H9 (cell line): Measurements from ENCODE around the gene OAS1. TPM values are rescaled to one million over a fixed set of nuclear protein-coding genes. Genes with fewer than 3 reads are reported as not detected.

Source experiments
- DNase-seq: peaks from one replicate; pipeline ENCODE4 v3.0.0-alpha.2; 2017
- H2AFZ ChIP-seq: one replicate; pipeline ENCODE4 v1.6.1; 2013; ENCODE audit warnings: mild to moderate bottlenecking, low read length, control low read depth, moderate library complexity
- H2AK5ac ChIP-seq: 2 replicates; pipeline ENCODE4 v1.6.1; 2013; ENCODE audit warnings: low read length, control low read depth, mixed read lengths; ENCODE audit not compliant: insufficient read length
- H2BK120ac ChIP-seq: one replicate; pipeline ENCODE4 v1.6.1; 2013; ENCODE audit warnings: low read depth, mild to moderate bottlenecking, low read length, control low read depth, inconsistent platforms; ENCODE audit not compliant: poor library complexity, severe bottlenecking
- H2BK12ac ChIP-seq: 2 replicates; pipeline ENCODE4 v1.6.1; 2013; ENCODE audit warnings: low read length, control low read depth, mixed read lengths, low read depth; ENCODE audit not compliant: insufficient read length
- H2BK15ac ChIP-seq: 2 replicates; pipeline ENCODE4 v1.6.1; 2013; ENCODE audit warnings: low read depth, low read length, control low read depth
- H2BK20ac ChIP-seq: one replicate; pipeline ENCODE4 v1.6.1; 2013; ENCODE audit warnings: low read depth, mild to moderate bottlenecking, low read length, control low read depth, inconsistent platforms; ENCODE audit not compliant: poor library complexity, severe bottlenecking
- H2BK5ac ChIP-seq: 2 replicates; pipeline ENCODE4 v1.6.1; 2013; ENCODE audit warnings: low read length, control low read depth, mixed read lengths; ENCODE audit not compliant: insufficient read length
- H3K14ac ChIP-seq: 2 replicates; pipeline ENCODE4 v1.6.1; 2013; ENCODE audit warnings: low read length, control low read depth; ENCODE audit not compliant: insufficient read depth
- H3K18ac ChIP-seq: 2 replicates; pipeline ENCODE4 v1.6.1; 2013; ENCODE audit warnings: low read depth, mild to moderate bottlenecking, mixed read lengths, low read length, control low read depth; ENCODE audit not compliant: insufficient read length
- H3K23ac ChIP-seq: 2 replicates; pipeline ENCODE4 v1.6.1; 2013; ENCODE audit warnings: low read length, control low read depth, mixed read lengths, low read depth; ENCODE audit not compliant: insufficient read length
- H3K23me2 ChIP-seq: 2 replicates; pipeline ENCODE4 v1.6.1; 2013; ENCODE audit warnings: low read depth, mild to moderate bottlenecking, mixed read lengths, low read length, control low read depth; ENCODE audit not compliant: insufficient read length, poor library complexity, severe bottlenecking
- H3K27ac ChIP-seq: 2 replicates; pipeline ENCODE4 v1.5.1; 2013; ENCODE audit warnings: low read length, control low read depth, mixed read lengths, low read depth; ENCODE audit not compliant: insufficient read length
- H3K27me3 ChIP-seq: 2 replicates; pipeline ENCODE4 v1.6.1; 2013; ENCODE audit warnings: low read length, control low read depth, inconsistent platforms; ENCODE audit not compliant: insufficient read depth
- H3K4ac ChIP-seq: 2 replicates; pipeline ENCODE4 v1.6.1; 2013; ENCODE audit warnings: low read depth, mild to moderate bottlenecking, control low read depth, inconsistent platforms, low read length, moderate library complexity
- H3K4me1 ChIP-seq: 2 replicates; pipeline ENCODE4 v1.6.1; 2013; ENCODE audit warnings: low read length, control low read depth, inconsistent platforms; ENCODE audit not compliant: insufficient read depth
- H3K4me2 ChIP-seq: 2 replicates; pipeline ENCODE4 v1.6.1; 2013; ENCODE audit warnings: low read length, control low read depth, mixed read lengths; ENCODE audit not compliant: insufficient read length, insufficient read depth
- H3K56ac ChIP-seq: 2 replicates; pipeline ENCODE4 v1.6.1; 2013; ENCODE audit warnings: low read depth, mild to moderate bottlenecking, mixed read lengths, low read length, control low read depth; ENCODE audit not compliant: insufficient read length
- H3K79me1 ChIP-seq: 2 replicates; pipeline ENCODE4 v1.6.1; 2013; ENCODE audit warnings: low read depth, mild to moderate bottlenecking, moderate library complexity, low read length, control low read depth, inconsistent platforms; ENCODE audit not compliant: insufficient read depth, poor library complexity, severe bottlenecking
- H3K79me2 ChIP-seq: 2 replicates; pipeline ENCODE4 v1.6.1; 2013; ENCODE audit warnings: low read length, control low read depth, inconsistent platforms; ENCODE audit not compliant: insufficient read depth
- H3K9ac ChIP-seq: 2 replicates; pipeline ENCODE4 v1.6.1; 2013; ENCODE audit warnings: low read length, control low read depth, mixed read lengths; ENCODE audit not compliant: insufficient read length; ENCODE audit errors: extremely low read depth
- H3K9me3 ChIP-seq: one replicate; pipeline ENCODE4 v1.6.1; 2013; ENCODE audit warnings: low read depth, low read length, inconsistent platforms; ENCODE audit not compliant: control insufficient read depth
- H3T11ph ChIP-seq: one replicate; pipeline ENCODE4 v1.6.1; 2013; ENCODE audit warnings: mild to moderate bottlenecking, low read length, control low read depth, inconsistent platforms
- H4K20me1 ChIP-seq: one replicate; pipeline ENCODE4 v1.6.1; 2013; ENCODE audit not compliant: control insufficient read depth, insufficient read length, insufficient read depth
- H4K5ac ChIP-seq: 2 replicates; pipeline ENCODE4 v1.6.1; 2013; ENCODE audit warnings: low read depth, mild to moderate bottlenecking, mixed read lengths, low read length, control low read depth; ENCODE audit not compliant: insufficient read length
- H4K8ac ChIP-seq: replicated peaks from 2 replicates; pipeline ENCODE4 v1.6.1; 2013; ENCODE audit warnings: low read length, control low read depth, mixed read lengths, low read depth; ENCODE audit not compliant: insufficient read length
- H4K91ac ChIP-seq: 2 replicates; pipeline ENCODE4 v1.6.1; 2013; ENCODE audit warnings: low read depth, mild to moderate bottlenecking, moderate library complexity, mixed read lengths, low read length, control low read depth; ENCODE audit not compliant: insufficient read length
- H3K27ac Mint-ChIP-seq, 3 experiments: 2 replicates in 2 of 3; 3 replicates in 1 of 3; pipeline ENCODE4 v1.8.0; 2020 to 2021; ENCODE audit warnings: mixed read lengths in 3 of 3, mild to moderate bottlenecking in 1 of 3, moderate library complexity in 1 of 3
- H3K27me3 Mint-ChIP-seq: 2 replicates; pipeline ENCODE4 v1.8.0; 2021; ENCODE audit warnings: low read depth, mild to moderate bottlenecking, moderate library complexity, mixed read lengths
- H3K36me3 Mint-ChIP-seq, 3 experiments: 2 replicates in 2 of 3; 3 replicates in 1 of 3; pipeline ENCODE4 v1.8.0; 2020 to 2021; ENCODE audit warnings: low read depth in 3 of 3, mixed read lengths in 3 of 3; ENCODE audit not compliant: insufficient read depth in 1 of 3
- H3K4me1 Mint-ChIP-seq, 2 experiments: 2 replicates each; pipeline ENCODE4 v1.8.0; 2020; ENCODE audit warnings: mixed read lengths in 2 of 2
- H3K4me3 Mint-ChIP-seq, 2 experiments: 2 replicates in 1 of 2; 3 replicates in 1 of 2; pipeline ENCODE4 v1.8.0; 2020 to 2021; ENCODE audit warnings: mild to moderate bottlenecking in 2 of 2, mixed read lengths in 2 of 2, moderate library complexity in 1 of 2
- H3K9me3 Mint-ChIP-seq, 2 experiments: 2 replicates in 1 of 2; 3 replicates in 1 of 2; pipeline ENCODE4 v1.8.0; 2020; ENCODE audit warnings: mild to moderate bottlenecking in 2 of 2, mixed read lengths in 2 of 2, moderate library complexity in 1 of 2
- total RNA-seq: library from RNA; stranded (reverse); gene quantifications from 2 replicates; pipeline ENCODE4 v1.2.1, GENCODE V29; 2021
- TF ChIP-seq, protein P1 (sequence below): fragments of 200-600 bp; sonication (generic); conservative IDR thresholded peaks from 3 replicates; pipeline ENCODE4 v1.8.0; 2021; ENCODE audit warnings: antibody characterized with exemption, mild to moderate bottlenecking

Gene OAS1
- total RNA-seq, 1 experiment from 2014 or later = not detected

DNA sequence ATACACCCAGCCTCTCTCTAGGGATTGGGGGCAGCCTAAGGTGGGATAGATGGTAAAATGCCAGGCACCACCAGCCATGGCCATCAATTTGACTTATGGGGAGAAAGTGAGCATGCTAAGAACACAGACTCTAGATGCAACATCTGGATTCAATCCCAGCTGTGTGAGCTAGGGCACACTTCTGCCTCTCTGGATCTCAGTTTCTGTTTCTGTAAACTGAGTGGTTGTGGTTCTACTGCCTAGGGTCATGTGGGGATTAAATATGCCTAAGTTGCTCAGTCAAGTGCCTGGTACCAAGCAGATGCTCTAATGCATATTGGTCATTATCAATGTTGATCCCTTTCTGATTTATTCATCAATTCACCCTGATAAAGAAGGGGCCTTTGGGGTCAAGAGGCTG, 12.6 kb upstream of the OAS1 start:
- Histone ChIP-seq H3K79me1 (no peaks in the 10 kb centered on the region), H4K8ac (no peak overlapping the region), H2AFZ (no peak overlapping the region), H2BK15ac (no peak overlapping the region), H2BK120ac (no peak overlapping the region), H3K23ac (no peak overlapping the region), H3T11ph (no peak overlapping the region), H3K18ac (no peak overlapping the region), H4K91ac (no peak overlapping the region), H3K56ac (no peak overlapping the region), H2AK5ac (no peak overlapping the region), H3K9ac (no peak overlapping the region), H3K14ac (no peak overlapping the region), H3K4me1 (no peaks in the 10 kb centered on the region), H2BK5ac (no peak overlapping the region), H3K4ac (no peak overlapping the region), H2BK12ac (no peak overlapping the region), H3K9me3 (no peaks in the 10 kb centered on the region), H3K27me3 (no peaks in the 10 kb centered on the region), H4K5ac (no peak overlapping the region), H2BK20ac (no peak overlapping the region), H3K27ac (no peak overlapping the region), H4K20me1 (no peaks in the 10 kb centered on the region), H3K79me2 (no peaks in the 10 kb centered on the region), H3K4me2 (no peak overlapping the region), H3K23me2 (no peaks in the 10 kb centered on the region)
- no peaks in the 10 kb centered on the region; a peak in 1 of 4 replicates for H3K4me1 Mint-ChIP-seq
- no peak overlapping the region for H3K27ac Mint-ChIP-seq
- no peaks in the 10 kb centered on the region for H3K9me3 Mint-ChIP-seq
- H3K4me3 Mint-ChIP-seq = no peak overlapping the region
- peaks cover 22% of the 10 kb centered on the region for H3K27me3 Mint-ChIP-seq
- DNase-seq = no peak
- TF ChIP-seq, protein P1, sequence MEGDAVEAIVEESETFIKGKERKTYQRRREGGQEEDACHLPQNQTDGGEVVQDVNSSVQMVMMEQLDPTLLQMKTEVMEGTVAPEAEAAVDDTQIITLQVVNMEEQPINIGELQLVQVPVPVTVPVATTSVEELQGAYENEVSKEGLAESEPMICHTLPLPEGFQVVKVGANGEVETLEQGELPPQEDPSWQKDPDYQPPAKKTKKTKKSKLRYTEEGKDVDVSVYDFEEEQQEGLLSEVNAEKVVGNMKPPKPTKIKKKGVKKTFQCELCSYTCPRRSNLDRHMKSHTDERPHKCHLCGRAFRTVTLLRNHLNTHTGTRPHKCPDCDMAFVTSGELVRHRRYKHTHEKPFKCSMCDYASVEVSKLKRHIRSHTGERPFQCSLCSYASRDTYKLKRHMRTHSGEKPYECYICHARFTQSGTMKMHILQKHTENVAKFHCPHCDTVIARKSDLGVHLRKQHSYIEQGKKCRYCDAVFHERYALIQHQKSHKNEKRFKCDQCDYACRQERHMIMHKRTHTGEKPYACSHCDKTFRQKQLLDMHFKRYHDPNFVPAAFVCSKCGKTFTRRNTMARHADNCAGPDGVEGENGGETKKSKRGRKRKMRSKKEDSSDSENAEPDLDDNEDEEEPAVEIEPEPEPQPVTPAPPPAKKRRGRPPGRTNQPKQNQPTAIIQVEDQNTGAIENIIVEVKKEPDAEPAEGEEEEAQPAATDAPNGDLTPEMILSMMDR = no peak
- no peaks in the 10 kb centered on the region for H3K36me3 Mint-ChIP-seq
